Keratinocyte (primary cell): Measurements from ENCODE around the gene BAHCC1. TPM values are rescaled to one million over a fixed set of nuclear protein-coding genes. Genes with fewer than 3 reads are reported as not detected.
A peak's percentile ranks its signal among the peaks of the same experiment; 100 is the strongest.

ENCODE experiments used
- DNase-seq: peaks from one replicate; pipeline ENCODE4 v3.0.0-alpha.2; 2011; ENCODE audit warnings: low read depth, missing footprints, low spot score
- FAIRE-seq: peaks from 2 replicates; lab custom pipeline; 2011; peaks lifted over from hg19 to GRCh38; lab: Jason Lieb, UNC
- H2AFZ ChIP-seq: 2 replicates; pipeline ENCODE4 v1.6.0; 2012; ENCODE audit warnings: low read length, control low read depth, inconsistent platforms; ENCODE audit not compliant: control insufficient read depth
- H3K27ac ChIP-seq: 2 replicates; pipeline ENCODE4 v1.5.1; 2011; ENCODE audit warnings: low read length; ENCODE audit not compliant: control insufficient read depth, insufficient read depth
- H3K27me3 ChIP-seq: 3 replicates; pipeline ENCODE4 v1.6.0; 2011; ENCODE audit warnings: low read length; ENCODE audit not compliant: control insufficient read depth, insufficient read depth; ENCODE audit errors: extremely low read depth
- H3K36me3 ChIP-seq, 2 experiments: 2 replicates in 1 of 2; 3 replicates in 1 of 2; pipeline ENCODE4 v1.5.1; 2011; ENCODE audit warnings: low read length in 2 of 2, mild to moderate bottlenecking in 1 of 2; ENCODE audit not compliant: control insufficient read depth in 2 of 2, insufficient read depth in 2 of 2; ENCODE audit errors: extremely low read depth in 1 of 2
- H3K4me1 ChIP-seq: 3 replicates; pipeline ENCODE4 v1.5.1; 2011; ENCODE audit warnings: low read length; ENCODE audit not compliant: control insufficient read depth, insufficient read depth; ENCODE audit errors: extremely low read depth
- H3K4me2 ChIP-seq: 3 replicates; pipeline ENCODE4 v1.6.0; 2011; ENCODE audit warnings: low read depth, low read length; ENCODE audit not compliant: control insufficient read depth, insufficient read depth; ENCODE audit errors: extremely low read depth
- H3K4me3 ChIP-seq, 3 experiments: fragments of 200-600 bp in 1 of 3; sonication (generic) in 1 of 3; 2 replicates in 2 of 3; 3 replicates in 1 of 3; pipeline ENCODE4 v1.5.1; 2011 to 2016; ENCODE audit warnings: low read length in 3 of 3, mild to moderate bottlenecking in 3 of 3, control low read depth in 2 of 3, inconsistent platforms in 1 of 3, low read depth in 1 of 3, mixed read lengths in 1 of 3, mixed run types in 1 of 3, moderate library complexity in 1 of 3; ENCODE audit not compliant: control insufficient read depth in 2 of 3, insufficient read depth in 2 of 3; ENCODE audit errors: extremely low read depth in 1 of 3
- H3K79me2 ChIP-seq: 2 replicates; pipeline ENCODE4 v1.6.0; 2012; ENCODE audit warnings: low read length; ENCODE audit not compliant: control insufficient read depth, insufficient read depth
- H3K9ac ChIP-seq: 3 replicates; pipeline ENCODE4 v1.6.0; 2011; ENCODE audit warnings: low read length; ENCODE audit not compliant: control insufficient read depth, insufficient read depth; ENCODE audit errors: extremely low read depth
- H3K9me1 ChIP-seq: 3 replicates; pipeline ENCODE4 v1.6.0; 2011; ENCODE audit warnings: low read length; ENCODE audit not compliant: control insufficient read depth, insufficient read depth; ENCODE audit errors: extremely low read depth
- H3K9me3 ChIP-seq: 2 replicates; pipeline ENCODE4 v1.5.1; 2012; ENCODE audit warnings: low read depth, low read length; ENCODE audit not compliant: control insufficient read depth
- H4K20me1 ChIP-seq: 3 replicates; pipeline ENCODE4 v1.6.0; 2011; ENCODE audit warnings: low read length; ENCODE audit not compliant: control insufficient read depth, insufficient read depth; ENCODE audit errors: extremely low read depth
- EZH2 ChIP-seq: IDR thresholded peaks from one replicate; pipeline ENCODE4 v1.6.1; 2012; ENCODE audit warnings: inconsistent platforms, mild to moderate bottlenecking, low read length, moderate library complexity
- dilution Hi-C: fragments of 300-500 bp; cut with MboI; formaldehyde crosslinking; loops from one replicate; pipeline ENCODE4 v1.7.0; 2020; ENCODE audit warnings: low sequenced_read_pairs; ENCODE audit not compliant: extremely low pct_ligation_motif_present
- polyA plus RNA-seq, 5 experiments: library from polyadenylated mRNA; depleted of rRNA in 3 of 5; stranded (reverse) in 3 of 5; stranded (forward) in 1 of 5; unstranded in 1 of 5; fragments of >200 nt; gene quantifications; 1 replicate in 1 of 5; 2 replicates in 3 of 5; 3 replicates in 1 of 5; pipeline versions ENCODE4 v1.2.1 to v1.2.3, GENCODE V29; 2011 to 2012; ENCODE audit warnings: missing spikeins in 2 of 5, low read depth in 1 of 5, low replicate concordance in 1 of 5
- TF ChIP-seq, protein P1 (sequence below), 3 experiments: IDR thresholded peaks in 1 of 3; conservative IDR thresholded peaks in 1 of 3; optimal IDR thresholded peaks in 1 of 3; 2 replicates in 2 of 3; 3 replicates in 1 of 3; pipeline versions ENCODE3 to v1.5.1; 2011; ENCODE audit warnings: low read length in 3 of 3, mild to moderate bottlenecking in 3 of 3, moderate library complexity in 2 of 3, control low read depth in 1 of 3, inconsistent platforms in 1 of 3; ENCODE audit not compliant: insufficient read depth in 2 of 3; ENCODE audit errors: extremely low read depth in 1 of 3

BAHCC1 gene
- polyA plus RNA-seq, 1 donor (not counting 4 experiments of a cell fraction or from before 2014, with no cell fraction given): 0.52 TPM

DNA sequence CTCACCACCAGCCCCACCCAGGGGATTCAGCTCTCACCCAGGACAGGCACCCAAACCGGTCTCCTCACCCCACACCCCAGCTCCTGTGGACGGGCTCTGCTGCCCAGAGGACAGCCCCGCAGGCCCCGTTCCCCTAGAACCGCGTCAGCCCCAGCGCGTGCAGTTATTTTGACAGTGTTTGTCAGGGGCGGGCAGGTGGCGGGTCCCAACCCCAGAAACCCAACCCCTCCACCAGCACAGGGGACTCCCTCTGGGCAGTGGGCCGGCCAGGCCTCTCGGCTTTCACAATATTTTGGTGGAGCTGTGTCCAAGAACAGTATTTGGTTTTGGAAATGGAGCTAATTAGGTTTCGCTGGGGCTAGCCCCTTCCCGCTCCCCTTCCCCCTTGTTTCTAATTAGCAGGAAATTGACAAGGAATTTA, 44.8 kb downstream of the BAHCC1 start:
- H3K4me1 ChIP-seq: no peaks in the 10 kb centered on the region
- no peak overlapping the region for H3K4me3 ChIP-seq
- H4K20me1 ChIP-seq: no peaks in the 10 kb centered on the region
- dilution Hi-C loops: no loop called here
- H3K36me3 ChIP-seq: no peaks in the 10 kb centered on the region
- no peak overlapping the region for H3K9ac ChIP-seq
- H3K27me3 ChIP-seq: no peaks in the 10 kb centered on the region
- no peaks in the 10 kb centered on the region for H3K9me1 ChIP-seq
- H3K9me3 ChIP-seq: no peaks in the 10 kb centered on the region
- FAIRE-seq: no peak
- no peak overlapping the region for H3K27ac ChIP-seq
- TF ChIP-seq, protein P1, sequence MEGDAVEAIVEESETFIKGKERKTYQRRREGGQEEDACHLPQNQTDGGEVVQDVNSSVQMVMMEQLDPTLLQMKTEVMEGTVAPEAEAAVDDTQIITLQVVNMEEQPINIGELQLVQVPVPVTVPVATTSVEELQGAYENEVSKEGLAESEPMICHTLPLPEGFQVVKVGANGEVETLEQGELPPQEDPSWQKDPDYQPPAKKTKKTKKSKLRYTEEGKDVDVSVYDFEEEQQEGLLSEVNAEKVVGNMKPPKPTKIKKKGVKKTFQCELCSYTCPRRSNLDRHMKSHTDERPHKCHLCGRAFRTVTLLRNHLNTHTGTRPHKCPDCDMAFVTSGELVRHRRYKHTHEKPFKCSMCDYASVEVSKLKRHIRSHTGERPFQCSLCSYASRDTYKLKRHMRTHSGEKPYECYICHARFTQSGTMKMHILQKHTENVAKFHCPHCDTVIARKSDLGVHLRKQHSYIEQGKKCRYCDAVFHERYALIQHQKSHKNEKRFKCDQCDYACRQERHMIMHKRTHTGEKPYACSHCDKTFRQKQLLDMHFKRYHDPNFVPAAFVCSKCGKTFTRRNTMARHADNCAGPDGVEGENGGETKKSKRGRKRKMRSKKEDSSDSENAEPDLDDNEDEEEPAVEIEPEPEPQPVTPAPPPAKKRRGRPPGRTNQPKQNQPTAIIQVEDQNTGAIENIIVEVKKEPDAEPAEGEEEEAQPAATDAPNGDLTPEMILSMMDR (optimal IDR thresholded peaks at IDR 0.05 in 1 of 3, IDR thresholded peaks at IDR 0.05 in 1 of 3, conservative IDR thresholded peaks at IDR 0.05 in 1 of 3; ENCODE audit: extremely low read depth in 1 of 3, insufficient read depth in 2 of 3, low read length in 3 of 3): no peak
- TF ChIP-seq EZH2: no peak
- H3K4me2 ChIP-seq: no peak overlapping the region
- no peaks in the 10 kb centered on the region for H3K79me2 ChIP-seq
- H2AFZ ChIP-seq: no peak overlapping the region
- no peak for DNase-seq

- Histone ChIP-seq H3K27me3 (no peaks in the 10 kb centered on the region), H3K79me2 (no peaks in the 10 kb centered on the region), H3K9ac (no peak overlapping the region), H4K20me1 (no peaks in the 10 kb centered on the region), H3K4me2 (no peak overlapping the region), H2AFZ (no peak overlapping the region), H3K9me1 (no peaks in the 10 kb centered on the region), H3K4me3 (no peak overlapping the region), H3K9me3 (no peaks in the 10 kb centered on the region), H3K4me1 (no peaks in the 10 kb centered on the region), H3K27ac (no peak overlapping the region), H3K36me3 (no peaks in the 10 kb centered on the region)
- no peak for TF ChIP-seq EZH2
- TF ChIP-seq, protein P1 (optimal IDR thresholded peaks at IDR 0.05 in 1 of 3, IDR thresholded peaks at IDR 0.05 in 1 of 3, conservative IDR thresholded peaks at IDR 0.05 in 1 of 3; ENCODE audit: extremely low read depth in 1 of 3, insufficient read depth in 2 of 3, low read length in 3 of 3): peak; percentile 36 to 53 (median 43)
- FAIRE-seq (no peak), DNase-seq (no peak)
- dilution Hi-C loops: no loop called here
Observed at GRCh38 chr17:81440511-81441244, 45.4 kb downstream of the BAHCC1 start.
